Measurements from ENCODE around the gene NRL. TPM values are rescaled to one million over a fixed set of nuclear protein-coding genes. Genes with fewer than 3 reads are reported as not detected.

NRL gene
- total RNA-seq, 4 donors from 2014 or later: 0.79 to 4.5 (median 3.3) TPM

- no peak for TF ChIP-seq CTCF (IDR thresholded peaks at IDR 0.05)
- TF ChIP-seq POLR2A (IDR thresholded peaks at IDR 0.05): no peak
- H3K27me3 ChIP-seq: peaks cover 0 to 19% (median 0%) of the 10 kb centered on the region in 4 donors
- no peak overlapping the region for H3K27ac ChIP-seq
- DNase-seq: no peak
- no peak overlapping the region for H3K4me3 ChIP-seq
- peaks cover 0 to 33% (median 16%) of the 10 kb centered on the region in 3 donors for H3K4me1 ChIP-seq
- WGBS, 2 donors: 85 to 88% methylated on average over 9 to 10 of the region's 10 CpGs
- intact Hi-C loops (cut with DNase I): no loop called here
- H3K9me3 ChIP-seq: no peaks in the 10 kb centered on the region
- H3K36me3 ChIP-seq: no peaks in the 10 kb centered on the region
Measured at GRCh38 chr14:24076302-24076601, 38.5 kb downstream of the NRL start.

DNA sequence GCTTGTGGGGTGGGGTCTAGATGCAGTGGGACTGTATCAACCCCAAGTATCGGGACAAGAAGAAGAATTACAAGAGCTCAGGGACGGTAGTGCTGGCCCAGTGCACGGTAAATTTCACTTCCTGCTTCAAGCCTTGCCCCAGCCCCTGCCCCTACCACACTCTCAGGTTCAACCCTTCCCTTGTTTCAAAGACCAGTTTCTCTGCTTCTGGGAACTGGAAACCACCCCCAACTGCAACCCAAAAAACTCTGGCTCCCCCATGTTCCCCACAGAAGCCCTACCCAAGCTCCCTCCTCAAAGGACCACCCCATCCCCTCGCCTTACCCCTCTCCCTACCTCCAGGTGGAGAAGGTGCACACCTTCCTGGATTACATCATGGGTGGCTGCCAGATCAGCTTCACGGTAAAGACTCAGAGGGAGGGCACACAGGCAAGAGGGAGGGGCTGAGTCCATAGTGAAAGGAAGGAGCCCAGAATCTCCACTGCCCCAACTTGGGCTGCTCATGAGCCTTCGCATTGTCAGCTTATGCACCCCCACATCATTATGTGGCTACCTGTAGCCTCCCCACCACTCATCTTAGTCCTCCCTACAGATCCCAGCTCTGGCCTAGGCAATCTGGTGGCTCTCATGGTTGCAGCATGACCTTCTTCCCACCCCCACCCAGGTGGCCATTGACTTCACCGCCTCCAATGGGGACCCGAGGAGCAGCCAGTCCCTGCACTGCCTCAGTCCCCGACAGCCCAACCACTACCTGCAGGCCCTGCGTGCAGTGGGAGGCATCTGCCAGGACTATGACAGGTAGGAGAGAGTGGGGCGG lies 39.1 kb downstream of the NRL start:
- no peak overlapping the region for H3K4me3 ChIP-seq
- H3K36me3 ChIP-seq: no peaks in the 10 kb centered on the region
- intact Hi-C loops (cut with DNase I): no loop called here
- TF ChIP-seq POLR2A (IDR thresholded peaks at IDR 0.05): no peak
- TF ChIP-seq CTCF (IDR thresholded peaks at IDR 0.05): no peak
- peaks cover 0 to 21% (median 0%) of the 10 kb centered on the region in 4 donors for H3K27me3 ChIP-seq
- peaks cover 0 to 28% (median 14%) of the 10 kb centered on the region in 3 donors for H3K4me1 ChIP-seq
- DNase-seq: no peak
- H3K9me3 ChIP-seq: no peaks in the 10 kb centered on the region
- no peak overlapping the region for H3K27ac ChIP-seq
- 76 to 78% methylated on average over 5 to 10 of the region's 11 CpGs for WGBS, 2 donors

DNA sequence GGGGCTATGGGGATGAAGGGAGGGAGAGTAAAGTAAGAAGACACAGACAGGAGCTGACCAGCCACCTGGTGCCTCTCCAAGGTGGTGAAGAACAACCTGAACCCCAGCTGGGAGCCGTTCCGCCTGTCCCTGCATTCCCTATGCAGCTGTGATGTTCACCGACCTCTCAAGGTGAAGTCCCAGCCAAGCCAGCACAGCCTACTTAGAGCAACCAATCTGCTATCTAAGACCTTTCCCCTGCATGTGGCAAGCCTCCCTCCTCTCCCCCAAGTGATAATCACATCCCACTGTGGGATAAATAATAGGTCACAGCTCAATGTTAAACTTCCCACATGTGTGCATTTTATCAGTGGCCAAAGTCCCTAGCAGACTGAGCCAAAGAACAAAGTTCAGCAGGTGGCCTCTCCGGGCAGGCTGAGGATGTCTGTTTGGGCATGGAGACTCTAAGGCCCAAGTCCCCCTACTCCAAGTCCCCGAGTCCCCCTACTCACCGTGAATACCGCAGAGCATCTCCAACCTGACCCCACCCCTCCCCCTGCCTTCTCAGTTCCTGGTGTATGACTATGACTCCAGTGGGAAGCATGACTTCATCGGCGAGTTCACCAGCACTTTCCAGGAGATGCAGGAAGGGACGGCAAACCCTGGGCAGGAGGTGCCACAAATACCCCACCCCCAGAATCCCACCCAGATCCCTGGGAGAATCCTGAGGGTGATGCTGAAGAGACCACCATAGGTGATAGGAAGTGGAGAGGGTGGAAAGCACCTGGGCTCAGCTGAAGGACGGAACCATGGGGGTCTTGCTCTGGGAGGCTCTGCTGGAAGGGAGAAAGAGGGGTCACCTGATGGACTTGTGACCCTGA lies 39.9 kb downstream of the NRL start:
- intact Hi-C loops (cut with DNase I): no loop called here
- Histone ChIP-seq H3K27me3 (peaks cover 0 to 21% (median 0%) of the 10 kb centered on the region in 4 donors), H3K27ac (no peak overlapping the region), H3K4me1 (peaks cover 0 to 22% (median 11%) of the 10 kb centered on the region in 3 donors), H3K36me3 (no peaks in the 10 kb centered on the region), H3K9me3 (no peaks in the 10 kb centered on the region), H3K4me3 (no peak overlapping the region)
- TF ChIP-seq CTCF (IDR thresholded peaks at IDR 0.05) (no peak), POLR2A (IDR thresholded peaks at IDR 0.05) (no peak)
- 75 to 77% methylated on average over 4 to 8 of the region's 11 CpGs for WGBS, 2 donors
- DNase-seq: no peak

GRCh38 chr14:24072881-24073877 lies 41.6 kb downstream of the NRL start:
- WGBS, 2 donors: 88 to 89% methylated on average over 11 to 16 of the region's 26 CpGs
- Histone ChIP-seq H3K36me3 (no peaks in the 10 kb centered on the region), H3K4me3 (no peak overlapping the region), H3K27ac (no peak overlapping the region), H3K27me3 (peaks cover 0 to 29% (median 0%) of the 10 kb centered on the region in 4 donors), H3K9me3 (no peaks in the 10 kb centered on the region), H3K4me1 (peaks cover 0 to 22% (median 11%) of the 10 kb centered on the region in 3 donors)
- TF ChIP-seq POLR2A (IDR thresholded peaks at IDR 0.05) (no peak), CTCF (IDR thresholded peaks at IDR 0.05) (no peak)
- no peak for DNase-seq
- intact Hi-C loops (cut with DNase I): no loop called here
